Esophagus (tissue), 2 donors: ENCODE measurements around the gene SORL1. TPM values are rescaled to one million over a fixed set of nuclear protein-coding genes. Genes with fewer than 3 reads are reported as not detected.
A peak's percentile ranks its signal among the peaks of the same experiment; 100 is the strongest.

ENCODE experiments used
- H3K27ac ChIP-seq, 2 donors: one replicate each; pipeline ENCODE4 v1.5.1; 2013; ENCODE audit warnings: low read depth in 2 of 2, mild to moderate bottlenecking in 2 of 2, inconsistent platforms in 1 of 2, low read length in 1 of 2, moderate library complexity in 1 of 2
- H3K27me3 ChIP-seq, 2 donors: one replicate each; pipeline ENCODE4 v1.6.1; 2013; ENCODE audit warnings: low read length in 2 of 2, control low read depth in 1 of 2, mild to moderate bottlenecking in 1 of 2; ENCODE audit not compliant: insufficient read depth in 2 of 2, control insufficient read depth in 1 of 2
- H3K36me3 ChIP-seq, 2 donors: one replicate each; pipeline ENCODE4 v1.6.1; 2013; ENCODE audit warnings: low read length in 1 of 2; ENCODE audit not compliant: control insufficient read depth in 2 of 2, insufficient read depth in 2 of 2
- H3K4me1 ChIP-seq, 2 donors: one replicate each; pipeline ENCODE4 v1.6.1; 2013; ENCODE audit warnings: low read length in 1 of 2; ENCODE audit not compliant: control insufficient read depth in 2 of 2, insufficient read depth in 2 of 2
- H3K4me3 ChIP-seq, 2 donors: one replicate each; pipeline ENCODE4 v1.5.1; 2013; ENCODE audit warnings: low read length in 2 of 2, mild to moderate bottlenecking in 2 of 2, low read depth in 1 of 2, moderate library complexity in 1 of 2
- H3K9me3 ChIP-seq, 2 donors: one replicate each; pipeline ENCODE4 v1.6.1; 2013; ENCODE audit warnings: mild to moderate bottlenecking in 2 of 2, low read depth in 1 of 2, low read length in 1 of 2, moderate library complexity in 1 of 2; ENCODE audit not compliant: control insufficient read depth in 2 of 2, insufficient read depth in 1 of 2
- WGBS, 2 donors: extraction: QIAGEN DNeasy Blood & Tissue Kit; methylation state at CpG; one replicate each; pipeline ENCODE4 v1.1.7; 2013; 5-methylcytosine and 5-hydroxymethylcytosine counted together
- polyA plus RNA-seq, 2 donors: library from polyadenylated mRNA; stranded (reverse); fragments of 200-250 nt; gene quantifications; one replicate each; pipeline ENCODE4 v1.2.3, GENCODE V29; 2013
- donor health status: healthy with polysubstance abuse.
- donor health status: Bipolar disorder and iron deficiency.

Gene SORL1
- polyA plus RNA-seq, 2 donors = 2.5 to 3.0 TPM

DNA sequence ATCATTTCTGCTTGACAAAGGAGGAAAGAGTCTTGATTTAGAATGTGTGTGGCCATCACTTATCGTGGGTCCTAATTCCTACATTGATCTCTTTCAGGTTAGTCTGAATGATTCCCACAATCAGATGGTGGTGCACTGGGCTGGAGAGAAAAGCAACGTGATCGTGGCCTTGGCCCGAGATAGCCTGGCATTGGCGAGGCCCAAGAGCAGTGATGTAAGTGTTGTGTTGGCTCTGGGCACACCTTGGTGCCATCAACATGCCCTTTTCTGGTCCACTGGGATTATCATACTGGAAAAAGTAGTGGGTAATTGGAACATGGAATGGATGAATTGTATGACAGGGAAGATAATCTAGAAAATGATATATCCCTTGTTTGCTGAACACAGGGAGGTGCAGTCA lies 17.8 kb downstream of the SORL1 start:
- Histone ChIP-seq H3K27ac (no peak overlapping the region), H3K27me3 (no peaks in the 10 kb centered on the region), H3K9me3 (no peaks in the 10 kb centered on the region), H3K4me3 (no peak overlapping the region), H3K36me3 (no peaks in the 10 kb centered on the region), H3K4me1 (peaks cover 0 to 11% of the 10 kb centered on the region in 2 donors)
- 90 to 97% methylated on average over 5 of the region's 5 CpGs for WGBS, 2 donors

- Histone ChIP-seq H3K36me3 (no peaks in the 10 kb centered on the region), H3K27me3 (no peaks in the 10 kb centered on the region), H3K27ac (no peak overlapping the region), H3K4me1 (peaks cover 0 to 6% of the 10 kb centered on the region in 2 donors), H3K9me3 (no peaks in the 10 kb centered on the region), H3K4me3 (no peak overlapping the region)
- WGBS, 2 donors = 85 to 95% methylated on average over 12 of the region's 12 CpGs
Observed at GRCh38 chr11:121471167-121471566, 19.1 kb downstream of the SORL1 start.

GRCh38 chr11:121472312-121472711 lies 20.2 kb downstream of the SORL1 start:
- WGBS, 2 donors = 85 to 87% methylated on average over 2 of the region's 2 CpGs
- H3K4me1 ChIP-seq = peaks cover 0 to 3% of the 10 kb centered on the region in 2 donors
- H3K36me3 ChIP-seq = no peaks in the 10 kb centered on the region
- H3K9me3 ChIP-seq = no peaks in the 10 kb centered on the region
- H3K27ac ChIP-seq = no peak overlapping the region
- H3K27me3 ChIP-seq = no peaks in the 10 kb centered on the region
- H3K4me3 ChIP-seq = no peak overlapping the region

GRCh38 chr11:121473064-121473777 lies 21.1 kb downstream of the SORL1 start:
- WGBS, 2 donors = 67 to 69% methylated on average over 8 of the region's 8 CpGs

GRCh38 chr11:121474680-121475079 lies 22.6 kb downstream of the SORL1 start:
- H3K4me1 ChIP-seq = peaks cover 6 to 9% of the 10 kb centered on the region in 2 donors
- H3K27me3 ChIP-seq = no peaks in the 10 kb centered on the region
- no peaks in the 10 kb centered on the region for H3K36me3 ChIP-seq
- WGBS, 2 donors = 94 to 95% methylated on average over 7 of the region's 7 CpGs
- H3K27ac ChIP-seq = no peak overlapping the region
- no peaks in the 10 kb centered on the region for H3K9me3 ChIP-seq
- no peak overlapping the region for H3K4me3 ChIP-seq

More at GRCh38 chr11:121473064-121473777, 21.1 kb downstream of the SORL1 start:
- H3K27ac ChIP-seq = no peak overlapping the region
- no peak overlapping the region for H3K4me3 ChIP-seq
- no peaks in the 10 kb centered on the region for H3K9me3 ChIP-seq
- H3K36me3 ChIP-seq = no peaks in the 10 kb centered on the region
- H3K4me1 ChIP-seq = peaks cover 0 to 6% of the 10 kb centered on the region in 2 donors
- H3K27me3 ChIP-seq = no peaks in the 10 kb centered on the region

GRCh38 chr11:121476379-121477032 lies 24.4 kb downstream of the SORL1 start:
- H3K27ac ChIP-seq = peak overlapping the region in 1 of 2 donors; percentile 58
- no peaks in the 10 kb centered on the region for H3K9me3 ChIP-seq
- 49 to 51% methylated on average over 5 of the region's 5 CpGs for WGBS, 2 donors
- no peaks in the 10 kb centered on the region for H3K36me3 ChIP-seq
- no peaks in the 10 kb centered on the region for H3K27me3 ChIP-seq
- no peak overlapping the region for H3K4me3 ChIP-seq
- peaks cover 6 to 9% of the 10 kb centered on the region in 2 donors for H3K4me1 ChIP-seq

- H3K4me3 ChIP-seq = no peak overlapping the region
- 76 to 79% methylated on average over 18 of the region's 18 CpGs for WGBS, 2 donors
- peak overlapping the region; percentile 38 to 84 for H3K27ac ChIP-seq
- H3K36me3 ChIP-seq = no peaks in the 10 kb centered on the region
- H3K27me3 ChIP-seq = no peaks in the 10 kb centered on the region
- H3K9me3 ChIP-seq = no peaks in the 10 kb centered on the region
- H3K4me1 ChIP-seq = peaks cover 8 to 9% of the 10 kb centered on the region in 2 donors
Observed at GRCh38 chr11:121478226-121478894, 26.2 kb downstream of the SORL1 start.

DNA sequence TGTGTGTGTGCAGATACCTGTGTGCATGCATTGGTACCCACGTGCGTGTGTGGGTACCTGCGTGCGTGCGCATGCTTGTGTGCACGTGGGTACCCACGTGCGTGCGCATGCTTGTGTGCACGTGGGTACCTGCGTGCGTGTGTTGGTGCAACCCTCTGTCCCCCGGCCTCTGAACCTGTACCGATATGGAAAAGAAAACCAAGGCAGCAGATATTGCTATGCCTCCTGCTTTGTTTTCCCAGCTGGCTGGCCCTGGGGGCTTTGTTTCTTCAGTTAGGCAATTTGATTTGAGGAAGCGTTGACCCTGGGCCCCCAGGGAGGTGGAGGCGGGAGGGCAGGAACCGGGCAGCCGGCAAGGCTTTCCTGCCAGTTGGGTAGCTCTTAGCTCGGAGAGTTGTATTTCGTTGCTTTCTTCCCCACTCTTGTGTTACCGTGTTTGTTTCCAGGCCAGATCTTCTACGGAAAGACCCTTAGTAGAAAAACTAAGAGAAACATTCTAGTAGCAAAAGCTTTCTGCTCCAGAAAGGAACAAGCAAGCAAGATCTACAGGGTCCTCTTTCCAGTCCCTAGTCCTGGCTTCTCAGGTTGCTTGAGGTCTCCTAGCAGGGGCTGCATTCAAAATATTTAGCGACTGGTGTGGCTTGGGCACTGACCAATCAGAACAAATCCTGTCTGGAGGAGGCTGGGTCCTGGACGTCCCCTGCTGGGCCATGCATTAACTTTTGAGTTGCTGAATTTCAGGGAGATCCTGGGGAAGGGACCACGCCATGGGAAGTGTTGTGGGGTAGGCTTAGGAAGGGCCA lies 27.0 kb downstream of the SORL1 start:
- Histone ChIP-seq H3K36me3 (no peaks in the 10 kb centered on the region), H3K4me3 (no peak overlapping the region), H3K9me3 (no peaks in the 10 kb centered on the region), H3K27me3 (no peaks in the 10 kb centered on the region), H3K4me1 (peaks cover 8 to 9% of the 10 kb centered on the region in 2 donors), H3K27ac (no peak overlapping the region)
- 64 to 71% methylated on average over 25 of the region's 25 CpGs for WGBS, 2 donors

- no peaks in the 10 kb centered on the region for H3K36me3 ChIP-seq
- no peaks in the 10 kb centered on the region for H3K9me3 ChIP-seq
- H3K27ac ChIP-seq = no peak overlapping the region
- WGBS, 2 donors = 85 to 91% methylated on average over 7 of the region's 7 CpGs
- H3K4me3 ChIP-seq = no peak overlapping the region
- no peaks in the 10 kb centered on the region for H3K27me3 ChIP-seq
- H3K4me1 ChIP-seq = peaks cover 8 to 9% of the 10 kb centered on the region in 2 donors
Observed at GRCh38 chr11:121479698-121480238, 27.7 kb downstream of the SORL1 start.
